ENCODE data around the gene SLC22A1. TPM values are rescaled to one million over a fixed set of nuclear protein-coding genes. Genes with fewer than 3 reads are reported as not detected.

Gene SLC22A1
- 0.50 TPM for polyA plus RNA-seq (2013, experiment 1 of 2)
- polyA plus RNA-seq (2013, experiment 2 of 2) = not detected

DNA sequence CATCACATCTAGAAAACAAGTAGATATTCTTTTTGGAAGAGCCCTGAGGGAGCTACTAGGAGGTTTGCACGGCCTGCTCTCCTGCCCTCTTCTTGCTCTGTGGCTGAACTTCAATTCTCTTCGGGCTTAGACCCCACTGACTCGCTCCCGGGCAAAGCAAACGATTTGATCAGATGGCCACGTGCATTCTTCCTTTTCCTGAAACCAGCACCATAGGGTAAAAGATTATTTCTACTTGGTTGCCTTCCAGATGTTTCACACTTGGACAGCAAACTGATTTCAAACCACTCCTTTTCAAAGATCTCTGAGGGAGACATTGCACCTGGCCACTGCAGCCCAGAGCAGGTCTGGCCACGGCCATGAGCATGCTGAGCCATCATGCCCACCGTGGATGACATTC is at the start of gene SLC22A1:
Gene SLC22A1 (plus strand): TSS at position 258 of the 400 bp plus-strand sequence. CDS start 121 bp downstream, at position 379.
- Histone ChIP-seq H3K4me1 (ENCODE audit: insufficient read depth, low read length) (no peaks in the 10 kb centered on the region), H3K9me3 (ENCODE audit: insufficient read depth, low read depth, low read length) (peaks cover 16% of the 10 kb centered on the region; the same call in 1 of the 2 replicates), H3K36me3 (ENCODE audit: insufficient read depth, low read length) (no peaks in the 10 kb centered on the region), H3K27ac (ENCODE audit: low read depth, low read length) (no peak within 1 kb of the TSS), H3K27me3 (ENCODE audit: insufficient read depth, low read length) (no peaks in the 10 kb centered on the region), H3K4me3 (ENCODE audit: low read length) (no peak within 1 kb of the TSS), H3K9ac (ENCODE audit: low read depth, low read length) (no peak within 1 kb of the TSS)
- 96% methylated on average over 8 of the region's 8 CpGs for WGBS

DNA sequence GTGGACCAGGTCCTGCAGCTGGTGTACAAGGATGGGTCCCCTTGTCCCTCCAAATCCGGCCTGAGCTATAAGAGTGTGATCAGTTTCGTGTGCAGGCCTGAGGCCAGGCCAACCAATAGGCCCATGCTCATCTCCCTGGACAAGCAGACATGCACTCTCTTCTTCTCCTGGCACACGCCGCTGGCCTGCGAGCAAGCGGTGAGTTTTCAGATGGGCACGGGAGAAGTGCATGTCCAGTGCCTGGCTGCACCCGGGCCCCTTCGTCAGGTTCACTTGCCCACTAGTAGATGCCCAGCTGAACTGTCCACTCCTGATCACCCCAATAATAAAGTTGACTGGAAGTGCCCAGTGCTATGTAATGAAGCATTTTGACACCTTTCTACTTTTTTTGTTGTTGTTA is 48.3 kb upstream of the SLC22A1 start:
- H3K9ac ChIP-seq (ENCODE audit: low read depth, low read length) = no peak overlapping the region
- H3K27me3 ChIP-seq (ENCODE audit: insufficient read depth, low read length) = no peaks in the 10 kb centered on the region
- 96% methylated on average over 9 of the region's 9 CpGs for WGBS
- peaks cover 97% of the 10 kb centered on the region for H3K36me3 ChIP-seq (ENCODE audit: insufficient read depth, low read length)
- no peaks in the 10 kb centered on the region for H3K4me1 ChIP-seq (ENCODE audit: insufficient read depth, low read length)
- no peak overlapping the region for H3K4me3 ChIP-seq (ENCODE audit: low read length)
- no peaks in the 10 kb centered on the region for H3K9me3 ChIP-seq (ENCODE audit: insufficient read depth, low read depth, low read length)
- no peak overlapping the region for H3K27ac ChIP-seq (ENCODE audit: low read depth, low read length)

DNA sequence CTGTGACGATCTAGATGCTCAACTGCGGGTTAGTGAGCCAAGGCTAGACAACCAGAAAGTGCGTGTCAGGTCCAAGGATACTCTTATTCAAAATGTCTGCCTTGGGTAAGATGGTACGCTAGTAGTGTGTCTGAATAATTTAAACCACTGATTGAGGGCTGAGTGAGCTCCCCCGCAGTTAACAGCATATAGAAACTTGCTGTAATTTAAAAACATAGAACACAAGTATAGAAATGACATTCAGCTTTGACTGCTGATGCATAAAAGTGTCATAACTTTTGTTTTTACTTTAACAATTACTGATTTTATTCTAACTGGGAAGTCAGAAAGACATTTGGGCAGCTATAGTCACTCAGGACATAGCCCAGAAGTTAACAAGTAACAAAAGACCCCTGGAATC is 45.6 kb upstream of the SLC22A1 start:
- WGBS = 92% methylated on average over 5 of the region's 5 CpGs
- H3K27me3 ChIP-seq (ENCODE audit: insufficient read depth, low read length) = no peaks in the 10 kb centered on the region
- H3K36me3 ChIP-seq (ENCODE audit: insufficient read depth, low read length) = peaks cover 96% of the 10 kb centered on the region

DNA sequence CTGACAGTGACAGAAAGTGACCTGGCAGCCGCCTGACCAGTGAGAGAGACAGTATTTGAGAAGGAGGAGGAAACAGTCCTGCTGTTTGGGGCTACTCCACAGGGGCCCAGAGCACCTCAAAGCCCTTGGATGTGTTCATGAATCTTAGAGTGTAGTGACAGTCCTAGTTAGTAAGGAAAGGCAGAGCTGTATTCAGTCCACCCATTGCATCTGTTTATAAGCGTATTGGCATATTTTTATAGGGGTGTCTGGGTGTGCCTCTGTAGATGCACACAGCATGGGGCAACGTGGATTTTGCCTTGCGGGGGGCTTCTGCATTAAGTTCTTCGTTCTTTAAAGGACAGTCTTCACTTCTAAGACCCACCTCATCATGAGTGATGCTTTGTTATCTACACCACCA is 44.6 kb upstream of the SLC22A1 start:
- Histone ChIP-seq H3K27me3 (ENCODE audit: insufficient read depth, low read length) (no peaks in the 10 kb centered on the region), H3K36me3 (ENCODE audit: insufficient read depth, low read length) (peaks cover 97% of the 10 kb centered on the region), H3K27ac (ENCODE audit: low read depth, low read length) (no peak overlapping the region), H3K4me3 (ENCODE audit: low read length) (no peak overlapping the region), H3K9me3 (ENCODE audit: insufficient read depth, low read depth, low read length) (peaks cover 11% of the 10 kb centered on the region), H3K4me1 (ENCODE audit: insufficient read depth, low read length) (no peaks in the 10 kb centered on the region), H3K9ac (ENCODE audit: low read depth, low read length) (no peak overlapping the region)
- WGBS = 95% methylated on average over 5 of the region's 5 CpGs

More for the DNA sequence above, 45.6 kb upstream of the SLC22A1 start:
- Histone ChIP-seq H3K4me1 (ENCODE audit: insufficient read depth, low read length) (no peaks in the 10 kb centered on the region), H3K9me3 (ENCODE audit: insufficient read depth, low read depth, low read length) (peaks cover 11% of the 10 kb centered on the region), H3K27ac (ENCODE audit: low read depth, low read length) (no peak overlapping the region), H3K9ac (ENCODE audit: low read depth, low read length) (no peak overlapping the region), H3K4me3 (ENCODE audit: low read length) (no peak overlapping the region)

DNA sequence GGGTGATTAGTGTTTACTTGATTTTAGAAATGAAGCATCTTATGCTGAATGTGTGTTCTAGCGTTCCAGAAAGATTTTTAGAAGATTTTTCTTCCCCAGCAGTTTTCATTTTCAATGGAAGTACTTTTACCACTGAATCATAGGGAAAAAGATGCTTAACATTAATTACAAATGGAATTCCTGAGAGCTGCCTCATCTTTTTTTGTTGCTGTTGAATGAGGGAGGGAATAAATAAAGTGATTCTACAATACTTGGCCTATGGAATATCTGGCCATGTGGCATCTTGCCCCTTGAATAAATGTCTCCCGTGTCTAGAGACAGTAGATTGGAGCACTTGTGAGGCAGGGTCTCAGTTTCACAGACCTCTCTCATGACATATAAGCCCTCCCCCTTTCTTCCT is 44.1 kb upstream of the SLC22A1 start:
- peaks cover 97% of the 10 kb centered on the region for H3K36me3 ChIP-seq (ENCODE audit: insufficient read depth, low read length)
- H3K9ac ChIP-seq (ENCODE audit: low read depth, low read length) = no peak overlapping the region
- H3K4me1 ChIP-seq (ENCODE audit: insufficient read depth, low read length) = no peaks in the 10 kb centered on the region
- 100% methylated on average over 2 of the region's 2 CpGs for WGBS
- no peak overlapping the region for H3K27ac ChIP-seq (ENCODE audit: low read depth, low read length)
- no peaks in the 10 kb centered on the region for H3K27me3 ChIP-seq (ENCODE audit: insufficient read depth, low read length)
- H3K4me3 ChIP-seq (ENCODE audit: low read length) = no peak overlapping the region
- H3K9me3 ChIP-seq (ENCODE audit: insufficient read depth, low read depth, low read length) = peaks cover 11% of the 10 kb centered on the region

DNA sequence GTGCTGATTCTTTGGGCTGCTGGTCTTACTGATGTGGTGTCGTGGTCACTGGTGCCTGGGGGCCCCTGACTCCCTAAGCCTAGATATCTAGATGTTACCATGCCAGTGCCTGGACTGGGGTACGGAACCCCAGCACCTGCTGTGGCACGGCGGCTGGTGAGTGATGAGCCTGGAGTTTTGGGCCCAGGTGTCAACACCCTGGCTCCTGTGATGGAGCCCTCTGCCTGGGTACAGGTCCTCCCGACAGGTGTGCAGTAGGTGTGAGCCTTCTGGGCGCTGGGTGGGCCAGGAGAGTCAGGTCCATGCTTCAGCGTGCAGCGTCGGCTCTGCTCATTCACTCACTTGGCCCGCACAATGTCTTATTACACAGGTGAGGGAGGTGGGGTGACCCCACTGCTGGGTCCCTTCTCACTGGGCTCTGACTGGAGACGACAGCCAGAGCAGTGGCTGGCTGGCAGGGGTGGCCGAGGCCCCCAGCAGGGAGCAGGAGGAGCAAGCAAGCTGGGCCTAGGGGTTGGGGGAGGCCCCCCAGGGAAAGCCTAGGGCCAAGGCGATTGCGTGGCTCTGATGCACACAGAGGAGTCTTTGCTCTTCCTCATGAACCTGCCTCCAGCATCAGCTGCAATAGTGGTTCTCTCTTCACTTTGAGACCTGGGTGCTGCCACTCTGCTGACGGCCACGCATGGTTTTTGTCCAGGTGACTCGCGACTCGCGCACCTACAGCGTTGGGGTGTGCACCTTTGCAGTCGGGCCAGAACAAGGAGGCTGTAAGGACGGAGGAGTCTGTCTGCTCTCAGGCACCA is 42.5 kb upstream of the SLC22A1 start:
- peaks cover 94% of the 10 kb centered on the region for H3K36me3 ChIP-seq (ENCODE audit: insufficient read depth, low read length)

DNA sequence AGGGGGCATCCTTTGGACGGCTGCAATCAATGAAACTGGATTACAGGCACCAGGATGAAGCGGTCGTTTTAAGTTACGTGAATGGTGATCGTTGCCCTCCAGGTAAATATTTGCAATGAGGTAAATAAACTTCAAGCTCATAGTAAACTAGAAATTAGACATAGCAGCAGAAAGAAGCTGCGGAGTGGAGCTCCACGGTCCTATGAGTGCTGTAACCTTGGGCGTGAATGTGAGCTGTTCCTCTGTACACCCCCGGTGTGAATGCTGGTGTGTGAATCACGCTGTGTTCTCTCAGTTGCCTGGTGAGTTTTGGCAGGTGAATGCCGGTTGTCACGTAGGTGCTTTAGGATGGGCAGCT is 42.0 kb upstream of the SLC22A1 start:
- Histone ChIP-seq H3K4me1 (ENCODE audit: insufficient read depth, low read length) (no peaks in the 10 kb centered on the region), H3K27ac (ENCODE audit: low read depth, low read length) (no peak overlapping the region), H3K4me3 (ENCODE audit: low read length) (no peak overlapping the region), H3K27me3 (ENCODE audit: insufficient read depth, low read length) (no peaks in the 10 kb centered on the region), H3K9me3 (ENCODE audit: insufficient read depth, low read depth, low read length) (peaks cover 11% of the 10 kb centered on the region), H3K9ac (ENCODE audit: low read depth, low read length) (no peak overlapping the region), H3K36me3 (ENCODE audit: insufficient read depth, low read length) (peaks cover 94% of the 10 kb centered on the region)
- 96% methylated on average over 12 of the region's 12 CpGs for WGBS

More for the DNA sequence above, 42.5 kb upstream of the SLC22A1 start:
- WGBS = 97% methylated on average over 23 of the region's 23 CpGs
- H3K9me3 ChIP-seq (ENCODE audit: insufficient read depth, low read depth, low read length) = peaks cover 11% of the 10 kb centered on the region
- no peak overlapping the region for H3K4me3 ChIP-seq (ENCODE audit: low read length)
- no peak overlapping the region for H3K27ac ChIP-seq (ENCODE audit: low read depth, low read length)
- H3K4me1 ChIP-seq (ENCODE audit: insufficient read depth, low read length) = no peaks in the 10 kb centered on the region
- H3K9ac ChIP-seq (ENCODE audit: low read depth, low read length) = no peak overlapping the region
- H3K27me3 ChIP-seq (ENCODE audit: insufficient read depth, low read length) = no peaks in the 10 kb centered on the region

DNA sequence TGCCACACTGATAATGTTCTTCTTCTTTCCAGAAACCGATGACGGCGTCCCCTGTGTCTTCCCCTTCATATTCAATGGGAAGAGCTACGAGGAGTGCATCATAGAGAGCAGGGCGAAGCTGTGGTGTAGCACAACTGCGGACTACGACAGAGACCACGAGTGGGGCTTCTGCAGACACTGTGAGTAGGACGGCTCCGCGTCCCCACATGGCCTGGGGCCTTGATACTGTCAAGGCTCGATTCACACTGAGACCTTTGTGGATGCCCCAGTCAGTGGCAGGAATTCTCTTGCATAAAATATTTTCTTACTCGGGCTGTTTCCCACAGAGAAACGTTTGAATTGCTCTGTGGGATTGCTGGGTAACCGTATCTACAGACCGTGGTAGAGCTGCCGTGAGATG is 41.5 kb upstream of the SLC22A1 start:
- Histone ChIP-seq H3K4me1 (ENCODE audit: insufficient read depth, low read length) (no peaks in the 10 kb centered on the region), H3K9ac (ENCODE audit: low read depth, low read length) (no peak overlapping the region), H3K27me3 (ENCODE audit: insufficient read depth, low read length) (no peaks in the 10 kb centered on the region), H3K27ac (ENCODE audit: low read depth, low read length) (no peak overlapping the region), H3K9me3 (ENCODE audit: insufficient read depth, low read depth, low read length) (peaks cover 11% of the 10 kb centered on the region), H3K36me3 (ENCODE audit: insufficient read depth, low read length) (peaks cover 95% of the 10 kb centered on the region), H3K4me3 (ENCODE audit: low read length) (no peak overlapping the region)
- 96% methylated on average over 17 of the region's 17 CpGs for WGBS

DNA sequence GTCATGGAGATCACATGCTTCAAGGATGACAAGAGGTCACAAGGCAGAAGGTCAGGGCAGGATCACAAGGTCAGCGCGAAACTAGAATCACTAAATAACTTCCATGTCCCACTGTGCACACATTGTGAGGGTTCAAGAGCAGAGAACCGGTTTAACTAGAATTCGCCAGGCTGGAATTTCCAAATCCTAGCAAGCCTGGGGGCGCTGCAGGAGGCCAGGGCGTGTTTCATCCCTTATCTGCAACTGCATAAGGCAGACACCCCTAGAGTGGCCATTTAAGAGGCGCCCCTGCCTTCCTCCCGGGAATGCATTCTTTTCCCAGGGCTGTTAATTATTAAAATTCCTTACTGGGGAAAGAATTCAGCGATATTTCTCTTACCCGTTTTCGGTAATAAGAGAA is 40.2 kb upstream of the SLC22A1 start:
- Histone ChIP-seq H3K9ac (ENCODE audit: low read depth, low read length) (no peak overlapping the region), H3K27me3 (ENCODE audit: insufficient read depth, low read length) (no peaks in the 10 kb centered on the region), H3K27ac (ENCODE audit: low read depth, low read length) (no peak overlapping the region), H3K4me1 (ENCODE audit: insufficient read depth, low read length) (no peaks in the 10 kb centered on the region), H3K4me3 (ENCODE audit: low read length) (no peak overlapping the region), H3K9me3 (ENCODE audit: insufficient read depth, low read depth, low read length) (peaks cover 11% of the 10 kb centered on the region), H3K36me3 (ENCODE audit: insufficient read depth, low read length) (peaks cover 95% of the 10 kb centered on the region)
- WGBS = 98% methylated on average over 11 of the region's 11 CpGs

DNA sequence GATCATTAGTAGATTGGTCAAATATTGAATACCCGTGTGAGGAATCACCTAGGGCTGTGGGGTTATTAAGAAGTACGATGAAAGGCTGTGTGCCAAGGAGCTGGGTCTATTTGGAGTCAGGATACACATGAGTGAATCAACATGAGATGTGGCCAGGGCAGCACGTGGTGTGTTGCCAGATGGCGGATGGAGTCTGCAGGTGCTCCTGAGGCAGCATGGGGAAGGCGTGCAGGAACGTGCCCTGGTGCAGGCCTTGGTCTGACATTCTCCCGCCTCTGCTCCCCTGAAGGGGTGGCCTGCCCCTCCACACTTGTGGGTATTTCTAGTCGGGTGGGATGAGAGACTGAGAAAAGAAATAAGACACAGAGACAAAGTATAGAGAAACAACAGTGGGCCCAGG is 39.0 kb upstream of the SLC22A1 start:
- Histone ChIP-seq H3K4me1 (ENCODE audit: insufficient read depth, low read length) (no peaks in the 10 kb centered on the region), H3K4me3 (ENCODE audit: low read length) (no peak overlapping the region), H3K27ac (ENCODE audit: low read depth, low read length) (no peak overlapping the region), H3K9ac (ENCODE audit: low read depth, low read length) (no peak overlapping the region), H3K27me3 (ENCODE audit: insufficient read depth, low read length) (no peaks in the 10 kb centered on the region), H3K9me3 (ENCODE audit: insufficient read depth, low read depth, low read length) (peaks cover 11% of the 10 kb centered on the region), H3K36me3 (ENCODE audit: insufficient read depth, low read length) (peaks cover 92% of the 10 kb centered on the region)
- 96% methylated on average over 7 of the region's 8 CpGs for WGBS

DNA sequence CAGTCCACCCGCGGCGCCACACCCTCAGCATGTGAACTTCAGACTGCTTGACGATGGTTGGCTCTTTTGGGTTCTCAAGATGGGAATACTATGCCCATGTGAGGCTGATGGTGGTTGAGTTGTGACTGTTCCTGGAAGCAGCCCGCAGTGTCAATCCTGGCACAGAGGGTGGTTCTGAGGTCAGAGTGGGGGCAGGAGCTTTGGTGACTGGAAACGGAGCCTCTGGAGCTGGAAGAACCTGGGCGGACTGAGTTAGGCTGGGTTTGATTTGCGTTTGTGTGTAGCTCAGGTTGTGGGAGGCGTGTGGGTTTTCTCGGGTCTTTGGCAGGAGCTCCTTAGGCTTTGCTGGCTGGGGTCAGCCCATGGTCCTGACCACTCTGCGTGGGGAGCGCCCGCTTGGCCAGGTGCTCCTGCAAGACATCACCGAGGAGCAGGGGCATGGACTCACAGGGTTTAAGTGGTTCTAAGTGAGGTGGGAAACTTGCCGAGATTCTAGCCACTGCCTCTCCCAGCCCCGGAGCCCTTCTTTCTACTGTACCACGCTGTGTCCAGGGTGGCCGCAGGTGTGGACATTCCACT is 37.3 kb upstream of the SLC22A1 start:
- no peaks in the 10 kb centered on the region for H3K4me1 ChIP-seq (ENCODE audit: insufficient read depth, low read length)
- H3K36me3 ChIP-seq (ENCODE audit: insufficient read depth, low read length) = peaks cover 90% of the 10 kb centered on the region
- H3K27ac ChIP-seq (ENCODE audit: low read depth, low read length) = no peak overlapping the region
- no peak overlapping the region for H3K9ac ChIP-seq (ENCODE audit: low read depth, low read length)
- H3K9me3 ChIP-seq (ENCODE audit: insufficient read depth, low read depth, low read length) = peaks cover 11% of the 10 kb centered on the region
- no peak overlapping the region for H3K4me3 ChIP-seq (ENCODE audit: low read length)
- H3K27me3 ChIP-seq (ENCODE audit: insufficient read depth, low read length) = no peaks in the 10 kb centered on the region
- 95% methylated on average over 18 of the region's 18 CpGs for WGBS

All from HUES64 (cell line).